Measurements from ENCODE around the gene ITM2C. TPM values are rescaled to one million over a fixed set of nuclear protein-coding genes. Genes with fewer than 3 reads are reported as not detected.

The ITM2C gene
- total and polyA plus RNA-seq, 9 of the 15 experiments (the other 6 are each of a cell fraction or from before 2014, with no cell fraction given), result 0.49 to 58.8 (median 21.5) TPM

DNA sequence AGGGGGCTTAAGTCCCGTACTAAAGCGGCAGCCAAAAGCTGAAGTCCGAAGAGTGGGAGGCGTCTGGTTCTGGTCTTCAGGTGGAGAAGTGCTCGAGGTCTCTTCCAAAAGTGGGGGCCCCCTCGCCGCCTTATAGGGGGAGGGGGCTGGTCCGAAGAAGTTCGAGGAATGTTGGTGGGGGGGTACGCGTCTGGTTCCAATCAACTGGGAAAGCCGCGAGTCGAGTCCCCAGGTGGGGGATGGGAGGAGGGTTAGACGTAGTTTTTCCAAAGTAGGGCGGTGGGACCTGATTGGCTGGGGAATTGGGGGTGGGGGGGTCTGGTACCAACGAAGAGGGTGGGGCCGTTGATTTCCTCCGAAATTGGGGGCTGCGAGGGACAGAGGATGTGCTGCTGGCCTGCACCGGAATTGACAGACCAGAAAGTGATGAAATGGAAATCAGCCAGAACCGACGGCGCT is 594 bp downstream of the ITM2C start:
- 0% methylated on average over 4 of the region's 24 CpGs for WGBS (ENCODE audit: insufficient coverage, low coverage, missing lambda C conversion rate)
- peak overlapping the region; percentile 66 for H3K4me3 ChIP-seq
- peaks cover 2% of the 10 kb centered on the region; the same call in 1 of the 2 replicates for H4K20me1 ChIP-seq (replicated peaks; ENCODE audit: control insufficient read depth, insufficient read depth, low read length)
- H3K27ac ChIP-seq (ENCODE audit: extremely low read depth, low read depth, low read length), result peak overlapping the region; percentile 46; the same call in 1 of the 3 replicates
- peaks cover 0 to 43% of the 10 kb centered on the region in 2 experiments; a peak in 3 of 5 replicates for H3K4me1 ChIP-seq (replicated peaks in 1 of 2; ENCODE audit: control insufficient read depth in 2 of 2, insufficient read depth in 2 of 2, low read length in 2 of 2)
- no peak for FAIRE-seq
- POLR2A ChIA-PET, result interaction anchor here (0.6 kb wide), 1 partner anchor 201 kb away, joined by 3 read pairs; no protein-coding TSS in a partner anchor
- no peak for ATAC-seq
- peaks cover 4% of the 10 kb centered on the region; the same call in 1 of the 3 replicates for H3K79me2 ChIP-seq (ENCODE audit: control insufficient read depth, insufficient read depth, low read length)
- intact Hi-C loops (cut with micrococcal nuclease), result no loop called here
- H3K9ac ChIP-seq (ENCODE audit: insufficient read depth in 1 of 2, low read depth in 2 of 2, low read length in 2 of 2), result peak overlapping the region; percentile 61 to 95
- peaks cover 2 to 26% of the 10 kb centered on the region in 2 experiments; a peak in 3 of 5 replicates for H3K27me3 ChIP-seq (ENCODE audit: control insufficient read depth in 2 of 2, insufficient read depth in 2 of 2, low read length in 2 of 2)
- H2AFZ ChIP-seq (ENCODE audit: low read depth, low read length), result peak overlapping the region; percentile 86
- no peaks in the 10 kb centered on the region for H3K36me3 ChIP-seq (ENCODE audit: control insufficient read depth, insufficient read depth, low read length)
- no peak for TF ChIP-seq RAD21 (CRISPR knock-in tag; conservative IDR thresholded peaks at IDR 0.05 in 1 of 2, IDR thresholded peaks at IDR 0.05 in 1 of 2)
- no peak for TF ChIP-seq GABPB2 (CRISPR knock-in tag; conservative IDR thresholded peaks at IDR 0.05)
- TF ChIP-seq, protein P1, sequence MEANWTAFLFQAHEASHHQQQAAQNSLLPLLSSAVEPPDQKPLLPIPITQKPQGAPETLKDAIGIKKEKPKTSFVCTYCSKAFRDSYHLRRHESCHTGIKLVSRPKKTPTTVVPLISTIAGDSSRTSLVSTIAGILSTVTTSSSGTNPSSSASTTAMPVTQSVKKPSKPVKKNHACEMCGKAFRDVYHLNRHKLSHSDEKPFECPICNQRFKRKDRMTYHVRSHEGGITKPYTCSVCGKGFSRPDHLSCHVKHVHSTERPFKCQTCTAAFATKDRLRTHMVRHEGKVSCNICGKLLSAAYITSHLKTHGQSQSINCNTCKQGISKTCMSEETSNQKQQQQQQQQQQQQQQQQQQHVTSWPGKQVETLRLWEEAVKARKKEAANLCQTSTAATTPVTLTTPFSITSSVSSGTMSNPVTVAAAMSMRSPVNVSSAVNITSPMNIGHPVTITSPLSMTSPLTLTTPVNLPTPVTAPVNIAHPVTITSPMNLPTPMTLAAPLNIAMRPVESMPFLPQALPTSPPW (CRISPR knock-in tag; IDR thresholded peaks at IDR 0.05), result no peak
- TF ChIP-seq RBM39 (optimal IDR thresholded peaks at IDR 0.05; ENCODE audit: low read depth, low read length), result no peak
- TF ChIP-seq ZNF384 (IDR thresholded peaks at IDR 0.05; ENCODE audit: low read depth, low read length), result no peak
- TF ChIP-seq FOS (IDR thresholded peaks at IDR 0.05; ENCODE audit: extremely low read depth, insufficient read length), result no peak
- TF ChIP-seq, protein P2, sequence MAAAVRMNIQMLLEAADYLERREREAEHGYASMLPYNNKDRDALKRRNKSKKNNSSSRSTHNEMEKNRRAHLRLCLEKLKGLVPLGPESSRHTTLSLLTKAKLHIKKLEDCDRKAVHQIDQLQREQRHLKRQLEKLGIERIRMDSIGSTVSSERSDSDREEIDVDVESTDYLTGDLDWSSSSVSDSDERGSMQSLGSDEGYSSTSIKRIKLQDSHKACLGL (CRISPR knock-in tag; IDR thresholded peaks at IDR 0.05; ENCODE audit: borderline replicate concordance, poor library complexity, severe bottlenecking), result no peak
- no peak for TF ChIP-seq HNRNPL (IDR thresholded peaks at IDR 0.05; ENCODE audit: low read depth, low read length)
- TF ChIP-seq, protein P3, sequence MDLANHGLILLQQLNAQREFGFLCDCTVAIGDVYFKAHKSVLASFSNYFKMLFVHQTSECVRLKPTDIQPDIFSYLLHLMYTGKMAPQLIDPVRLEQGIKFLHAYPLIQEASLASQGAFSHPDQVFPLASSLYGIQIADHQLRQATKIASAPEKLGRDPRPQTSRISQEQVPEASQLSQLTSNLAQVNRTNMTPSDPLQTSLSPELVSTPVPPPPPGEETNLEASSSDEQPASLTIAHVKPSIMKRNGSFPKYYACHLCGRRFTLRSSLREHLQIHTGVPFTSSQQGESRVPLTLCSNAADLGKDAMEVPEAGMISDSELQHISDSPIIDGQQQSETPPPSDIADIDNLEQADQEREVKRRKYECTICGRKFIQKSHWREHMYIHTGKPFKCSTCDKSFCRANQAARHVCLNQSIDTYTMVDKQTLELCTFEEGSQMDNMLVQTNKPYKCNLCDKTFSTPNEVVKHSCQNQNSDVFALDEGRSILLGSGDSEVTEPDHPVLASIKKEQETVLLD (IDR thresholded peaks at IDR 0.05), result no peak
- TF ChIP-seq POLR2H (tag; IDR thresholded peaks at IDR 0.05; ENCODE audit: low read depth), result no peak
- TF ChIP-seq ZNF311 (CRISPR knock-in tag; IDR thresholded peaks at IDR 0.05), result no peak
- no peak for TF ChIP-seq DMBX1 (CRISPR knock-in tag; IDR thresholded peaks at IDR 0.05; ENCODE audit: borderline replicate concordance)
- TF ChIP-seq PHTF2 (CRISPR knock-in tag; IDR thresholded peaks at IDR 0.05), result no peak
- TF ChIP-seq KAT7 (CRISPR knock-in tag; IDR thresholded peaks at IDR 0.05; ENCODE audit: borderline replicate concordance), result no peak
- TF ChIP-seq, protein P4, sequence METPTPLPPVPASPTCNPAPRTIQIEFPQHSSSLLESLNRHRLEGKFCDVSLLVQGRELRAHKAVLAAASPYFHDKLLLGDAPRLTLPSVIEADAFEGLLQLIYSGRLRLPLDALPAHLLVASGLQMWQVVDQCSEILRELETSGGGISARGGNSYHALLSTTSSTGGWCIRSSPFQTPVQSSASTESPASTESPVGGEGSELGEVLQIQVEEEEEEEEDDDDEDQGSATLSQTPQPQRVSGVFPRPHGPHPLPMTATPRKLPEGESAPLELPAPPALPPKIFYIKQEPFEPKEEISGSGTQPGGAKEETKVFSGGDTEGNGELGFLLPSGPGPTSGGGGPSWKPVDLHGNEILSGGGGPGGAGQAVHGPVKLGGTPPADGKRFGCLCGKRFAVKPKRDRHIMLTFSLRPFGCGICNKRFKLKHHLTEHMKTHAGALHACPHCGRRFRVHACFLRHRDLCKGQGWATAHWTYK (CRISPR knock-in tag; IDR thresholded peaks at IDR 0.05), result no peak
- DNase-seq (ENCODE audit: extremely low read depth in 1 of 4, low spot score in 3 of 4), result peak in 2 of 4 experiments; percentile 52 to 53
- in situ Hi-C loops (cut with MboI), result no loop called here
- CTCF ChIA-PET (ENCODE audit: low intra/inter-chr PET ratio), result no interaction called here
- H3K9me3 ChIP-seq (replicated peaks; ENCODE audit: control insufficient read depth, insufficient read depth, low read depth, low read length), result no peaks in the 10 kb centered on the region
- no TSS peak for BruUV-seq (replicated peaks)
- no peaks in the 10 kb centered on the region for H3K9me1 ChIP-seq (ENCODE audit: control insufficient read depth, insufficient read depth, low read length)
- H3K4me2 ChIP-seq (ENCODE audit: insufficient read depth, low read length), result peak overlapping the region; percentile 78
